AG04450 (cell line): ENCODE results near the gene SLC12A5. TPM values are rescaled to one million over a fixed set of nuclear protein-coding genes. Genes with fewer than 3 reads are reported as not detected.
A peak's percentile ranks its signal among the peaks of the same experiment; 100 is the strongest.

Experiments
- CTCF ChIA-PET: fragments of 300-600, 350-600 bp; formaldehyde crosslinking; extraction: SDS; loops from one replicate; lab custom pipeline; 2022; ENCODE audit warnings: antibody characterized with exemption, inconsistent platforms; lab: Charles Lee
- POLR2A ChIA-PET: fragments of 350-600 bp; formaldehyde crosslinking; extraction: SDS; loops from one replicate; lab custom pipeline; 2021; ENCODE audit warnings: antibody characterized with exemption, inconsistent platforms; lab: Yijun Ruan, JAX
- DNase-seq: peaks from one replicate; pipeline ENCODE4 v3.0.0-alpha.2; 2011; ENCODE audit warnings: low read depth, low spot score
- H3K27ac ChIP-seq: one replicate; pipeline ENCODE4 v1.5.1; 2012; ENCODE audit warnings: low read depth, low read length, control low read depth
- H3K27me3 ChIP-seq: one replicate; pipeline ENCODE4 v1.6.0; 2012; ENCODE audit warnings: low read length; ENCODE audit not compliant: control insufficient read depth, insufficient read depth
- H3K4me3 ChIP-seq: 2 replicates; pipeline ENCODE4 v1.5.1; 2011; ENCODE audit warnings: mild to moderate bottlenecking, low read depth, low read length, control low read depth
- H3K9me3 ChIP-seq: 2 replicates; pipeline ENCODE4 v1.5.1; 2012; ENCODE audit warnings: low read length; ENCODE audit not compliant: control insufficient read depth, insufficient read depth
- polyA plus RNA-seq: library from polyadenylated mRNA; depleted of rRNA; stranded (reverse); fragments of >200 nt; gene quantifications from 2 replicates; pipeline ENCODE4 v1.2.3, GENCODE V29; 2011
- TF ChIP-seq, protein P1 (sequence below): IDR thresholded peaks from 2 replicates; pipeline ENCODE4 v1.5.1; 2011; ENCODE audit warnings: low read depth, low read length, control low read depth, inconsistent platforms

SLC12A5 gene
- polyA plus RNA-seq, 1 experiment, result 0.55 TPM

GRCh38 chr20:46058599-46059281 lies 29.7 kb downstream of the SLC12A5 start:
- TF ChIP-seq, protein P1, sequence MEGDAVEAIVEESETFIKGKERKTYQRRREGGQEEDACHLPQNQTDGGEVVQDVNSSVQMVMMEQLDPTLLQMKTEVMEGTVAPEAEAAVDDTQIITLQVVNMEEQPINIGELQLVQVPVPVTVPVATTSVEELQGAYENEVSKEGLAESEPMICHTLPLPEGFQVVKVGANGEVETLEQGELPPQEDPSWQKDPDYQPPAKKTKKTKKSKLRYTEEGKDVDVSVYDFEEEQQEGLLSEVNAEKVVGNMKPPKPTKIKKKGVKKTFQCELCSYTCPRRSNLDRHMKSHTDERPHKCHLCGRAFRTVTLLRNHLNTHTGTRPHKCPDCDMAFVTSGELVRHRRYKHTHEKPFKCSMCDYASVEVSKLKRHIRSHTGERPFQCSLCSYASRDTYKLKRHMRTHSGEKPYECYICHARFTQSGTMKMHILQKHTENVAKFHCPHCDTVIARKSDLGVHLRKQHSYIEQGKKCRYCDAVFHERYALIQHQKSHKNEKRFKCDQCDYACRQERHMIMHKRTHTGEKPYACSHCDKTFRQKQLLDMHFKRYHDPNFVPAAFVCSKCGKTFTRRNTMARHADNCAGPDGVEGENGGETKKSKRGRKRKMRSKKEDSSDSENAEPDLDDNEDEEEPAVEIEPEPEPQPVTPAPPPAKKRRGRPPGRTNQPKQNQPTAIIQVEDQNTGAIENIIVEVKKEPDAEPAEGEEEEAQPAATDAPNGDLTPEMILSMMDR, result no peak
- H3K4me3 ChIP-seq, result peak overlapping the region; percentile 48
- ChIA-PET CTCF (interaction anchor here (0.7 to 2.8 kb wide), 14 partner anchors 11 to 627 kb away, joined by 3 to 19 read pairs (median 4); no protein-coding TSS in a partner anchor), POLR2A (interaction anchor here (1.0 to 1.6 kb wide), 2 partner anchors 29 to 30 kb away, joined by 3 to 7 read pairs; partner anchors contain the start of gene SLC12A5)
- no peak for DNase-seq
- H3K9me3 ChIP-seq, result no peaks in the 10 kb centered on the region; the same call in 1 of the 2 replicates
- H3K27me3 ChIP-seq, result peaks cover 9% of the 10 kb centered on the region
- no peak overlapping the region for H3K27ac ChIP-seq

GRCh38 chr20:46060301-46060881 lies 31.4 kb downstream of the SLC12A5 start:
- CTCF ChIA-PET, result interaction anchor here (0.6 to 1.1 kb wide), 2 partner anchors 37 to 38 kb away, joined by 4 to 7 read pairs; no protein-coding TSS in a partner anchor
- H3K4me3 ChIP-seq, result no peak overlapping the region
- POLR2A ChIA-PET, result no interaction called here
- H3K27me3 ChIP-seq, result peaks cover 8% of the 10 kb centered on the region
- H3K9me3 ChIP-seq, result no peaks in the 10 kb centered on the region; the same call in 1 of the 2 replicates
- TF ChIP-seq, protein P1, result no peak
- no peak overlapping the region for H3K27ac ChIP-seq
- no peak for DNase-seq

- no peak for DNase-seq
- Histone ChIP-seq H3K27ac (no peak overlapping the region), H3K4me3 (no peak overlapping the region), H3K9me3 (no peaks in the 10 kb centered on the region; the same call in 1 of the 2 replicates), H3K27me3 (peaks cover 8% of the 10 kb centered on the region)
- TF ChIP-seq, protein P1, result no peak
- ChIA-PET CTCF (interaction anchor here (0.5 to 1.1 kb wide), 3 partner anchors 38 to 39 kb away, joined by 3 to 7 read pairs (median 4); no protein-coding TSS in a partner anchor), POLR2A (no interaction called here)
These were observed 32.0 kb downstream of the SLC12A5 start for GRCh38 chr20:46060975-46061374.

GRCh38 chr20:46062151-46062550 lies 33.1 kb downstream of the SLC12A5 start:
- ChIA-PET CTCF (no interaction called here), POLR2A (no interaction called here)
- Histone ChIP-seq H3K27me3 (peaks cover 1% of the 10 kb centered on the region), H3K27ac (no peak overlapping the region), H3K9me3 (no peaks in the 10 kb centered on the region; the same call in 1 of the 2 replicates), H3K4me3 (no peak overlapping the region)
- DNase-seq, result no peak
- TF ChIP-seq, protein P1, result no peak

- ChIA-PET POLR2A (no interaction called here), CTCF (no interaction called here)
- Histone ChIP-seq H3K27ac (no peak overlapping the region), H3K9me3 (no peaks in the 10 kb centered on the region; the same call in 1 of the 2 replicates), H3K27me3 (no peaks in the 10 kb centered on the region), H3K4me3 (no peak overlapping the region)
- TF ChIP-seq, protein P1, result no peak
- DNase-seq, result no peak
These were observed 33.6 kb downstream of the SLC12A5 start for GRCh38 chr20:46062621-46063020.
